RPMI8226 (cell line): ENCODE results near the gene POU2F1.

Source experiments
- DNase-seq: peaks from one replicate; pipeline ENCODE4 v3.0.0-alpha.2; 2015

The POU2F1 gene

DNA sequence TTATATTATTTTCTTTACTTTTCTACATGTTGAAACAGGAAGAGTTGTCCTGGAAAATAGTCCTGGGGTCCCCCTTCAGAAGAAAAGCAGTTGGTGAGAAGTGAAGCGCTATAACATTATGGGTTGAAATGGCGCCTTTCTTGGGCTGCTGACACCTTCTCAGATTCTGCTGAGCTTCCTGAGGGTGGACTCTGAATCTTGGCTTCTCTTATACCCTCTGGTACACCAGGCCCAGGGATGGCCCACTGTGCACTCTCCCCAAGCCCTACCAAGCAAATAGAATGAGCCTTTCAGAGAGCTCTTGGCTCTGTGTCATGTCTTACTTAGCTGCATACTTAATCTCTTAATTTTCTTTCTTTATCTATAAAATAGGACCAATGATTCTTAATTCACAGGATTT is 255.4 kb downstream of the POU2F1 start:
- DNase-seq = no peak
